Skeletal muscle tissue (tissue), 4 donors: ENCODE data around the gene SAA1. TPM values are rescaled to one million over a fixed set of nuclear protein-coding genes. Genes with fewer than 3 reads are reported as not detected.

Source experiments
- H3K27ac ChIP-seq: one replicate; pipeline ENCODE4 v1.7.0; 2013; ENCODE audit warnings: mild to moderate bottlenecking, low read depth, low read length, inconsistent platforms
- H3K27me3 ChIP-seq, 3 donors: one replicate each; pipeline ENCODE4 v1.7.0; 2013; ENCODE audit warnings: low read length in 3 of 3; ENCODE audit not compliant: control insufficient read depth in 3 of 3, insufficient read depth in 3 of 3
- H3K36me3 ChIP-seq, 3 donors: one replicate each; pipeline ENCODE4 v1.7.0; 2013; ENCODE audit warnings: low read length in 3 of 3; ENCODE audit not compliant: control insufficient read depth in 3 of 3, insufficient read depth in 3 of 3
- H3K4me1 ChIP-seq, 3 donors: one replicate each; pipeline ENCODE4 v1.7.0; 2013; ENCODE audit warnings: low read length in 3 of 3, mild to moderate bottlenecking in 3 of 3; ENCODE audit not compliant: control insufficient read depth in 3 of 3, insufficient read depth in 3 of 3
- H3K4me3 ChIP-seq, 3 donors: one replicate each; pipeline ENCODE4 v1.7.0; 2013; ENCODE audit warnings: low read length in 3 of 3
- H3K9ac ChIP-seq, 3 donors: one replicate each; pipeline ENCODE4 v1.7.0; 2013; ENCODE audit warnings: low read length in 3 of 3, mild to moderate bottlenecking in 3 of 3, moderate library complexity in 2 of 3, low read depth in 1 of 3
- H3K9me3 ChIP-seq, 3 donors: one replicate each; pipeline ENCODE4 v1.7.0; 2013; ENCODE audit warnings: low read length in 3 of 3; ENCODE audit not compliant: control insufficient read depth in 3 of 3
- total RNA-seq: library from RNA; depleted of rRNA; stranded (reverse); fragments of >200 nt; gene quantifications from one replicate; pipeline ENCODE4 v1.2.3, GENCODE V29; 2014
- donor health status: Osteomylitis.

The SAA1 gene
- total RNA-seq, 1 donor from 2014 or later, result not detected

DNA sequence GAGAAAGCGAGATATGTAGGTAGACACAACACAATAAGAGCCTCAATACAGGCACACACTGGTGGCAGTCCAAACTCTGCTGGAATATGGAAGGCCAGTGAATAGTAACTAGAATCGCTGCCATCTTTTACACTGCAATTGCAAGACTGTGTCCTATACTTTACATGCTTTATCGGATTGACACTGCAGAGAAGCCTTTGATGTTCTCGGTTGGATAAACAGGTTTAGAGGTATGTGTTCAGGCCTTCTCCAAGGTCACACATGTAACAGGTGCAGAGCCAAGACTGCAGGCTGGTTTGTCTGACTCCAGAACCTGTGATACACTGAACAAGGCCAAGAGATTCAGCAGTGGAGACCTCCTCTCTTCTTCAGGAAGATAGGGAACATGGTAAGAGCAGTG lies 5.1 kb downstream of the SAA1 start:
- H3K9me3 ChIP-seq, result no peaks in the 10 kb centered on the region
- H3K4me3 ChIP-seq, result no peak overlapping the region
- H3K4me1 ChIP-seq, result no peaks in the 10 kb centered on the region
- no peak overlapping the region for H3K27ac ChIP-seq
- H3K36me3 ChIP-seq, result peaks cover 0 to 3% (median 0%) of the 10 kb centered on the region in 3 donors
- H3K27me3 ChIP-seq, result no peaks in the 10 kb centered on the region
- H3K9ac ChIP-seq, result no peak overlapping the region

- Histone ChIP-seq H3K9ac (no peak overlapping the region), H3K36me3 (peaks cover 10 to 21% (median 21%) of the 10 kb centered on the region in 3 donors), H3K27ac (peak overlapping the region; percentile 36), H3K4me1 (no peaks in the 10 kb centered on the region), H3K4me3 (no peak overlapping the region), H3K27me3 (no peaks in the 10 kb centered on the region), H3K9me3 (no peaks in the 10 kb centered on the region)
Measured at GRCh38 chr11:18277565-18278271, 11.7 kb downstream of the SAA1 start.

GRCh38 chr11:18280438-18281045 lies 14.5 kb downstream of the SAA1 start:
- Histone ChIP-seq H3K27ac (no peak overlapping the region), H3K9me3 (no peaks in the 10 kb centered on the region), H3K36me3 (peaks cover 13 to 36% (median 34%) of the 10 kb centered on the region in 3 donors), H3K9ac (no peak overlapping the region), H3K27me3 (no peaks in the 10 kb centered on the region), H3K4me1 (no peaks in the 10 kb centered on the region), H3K4me3 (no peak overlapping the region)

DNA sequence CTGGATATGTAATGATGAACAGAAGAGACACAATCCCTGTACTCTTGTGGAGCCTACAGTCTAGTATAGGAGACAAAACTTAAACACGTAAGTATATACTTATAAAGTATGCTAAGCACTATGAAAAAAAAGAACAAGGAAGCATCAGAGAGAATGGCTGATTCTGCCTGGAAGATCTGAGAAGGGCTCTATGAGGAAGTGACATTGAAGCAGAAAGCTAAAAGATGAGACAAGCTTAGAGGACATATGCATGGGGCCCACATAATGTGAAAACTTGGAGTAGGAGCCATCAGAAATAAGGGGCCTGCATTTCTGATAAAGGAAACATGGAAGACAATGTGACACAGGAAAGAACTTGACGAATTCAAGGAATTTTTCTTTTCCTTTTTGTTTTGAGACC lies 16.6 kb downstream of the SAA1 start:
- H3K9ac ChIP-seq, result no peak overlapping the region
- no peak overlapping the region for H3K4me3 ChIP-seq
- no peaks in the 10 kb centered on the region for H3K27me3 ChIP-seq
- H3K4me1 ChIP-seq, result no peaks in the 10 kb centered on the region
- no peaks in the 10 kb centered on the region for H3K9me3 ChIP-seq
- no peak overlapping the region for H3K27ac ChIP-seq
- peaks cover 24 to 54% (median 51%) of the 10 kb centered on the region in 3 donors for H3K36me3 ChIP-seq

- Histone ChIP-seq H3K9ac (no peak overlapping the region), H3K27ac (no peak overlapping the region), H3K4me3 (no peak overlapping the region), H3K27me3 (no peaks in the 10 kb centered on the region), H3K4me1 (no peaks in the 10 kb centered on the region), H3K36me3 (peaks cover 37 to 60% (median 54%) of the 10 kb centered on the region in 3 donors), H3K9me3 (no peaks in the 10 kb centered on the region)
Measured at GRCh38 chr11:18285841-18286240, 19.8 kb downstream of the SAA1 start.

DNA sequence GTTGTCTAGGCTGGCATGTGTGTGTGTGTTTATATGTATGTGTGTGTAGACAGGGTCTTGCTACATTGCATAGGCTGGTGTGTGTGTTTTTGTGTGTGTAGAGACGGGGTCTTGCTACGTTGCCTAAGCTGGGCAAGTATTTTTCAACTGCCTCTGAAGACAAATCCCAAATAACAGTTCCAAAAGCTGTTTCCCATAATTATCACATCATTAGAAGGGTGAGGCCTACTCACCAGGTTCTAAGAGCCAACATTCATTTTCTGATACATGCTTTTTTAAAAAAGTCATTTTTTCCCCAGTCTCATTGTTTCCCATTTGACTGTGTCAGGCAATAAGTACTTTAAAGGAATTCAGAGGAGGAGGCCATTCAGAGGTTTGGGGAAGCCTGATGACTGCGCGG lies 22.8 kb downstream of the SAA1 start:
- H3K9ac ChIP-seq, result no peak overlapping the region
- peaks cover 33 to 67% (median 64%) of the 10 kb centered on the region in 3 donors for H3K36me3 ChIP-seq
- H3K4me3 ChIP-seq, result no peak overlapping the region
- no peaks in the 10 kb centered on the region for H3K9me3 ChIP-seq
- no peak overlapping the region for H3K27ac ChIP-seq
- no peaks in the 10 kb centered on the region for H3K27me3 ChIP-seq
- H3K4me1 ChIP-seq, result no peaks in the 10 kb centered on the region

DNA sequence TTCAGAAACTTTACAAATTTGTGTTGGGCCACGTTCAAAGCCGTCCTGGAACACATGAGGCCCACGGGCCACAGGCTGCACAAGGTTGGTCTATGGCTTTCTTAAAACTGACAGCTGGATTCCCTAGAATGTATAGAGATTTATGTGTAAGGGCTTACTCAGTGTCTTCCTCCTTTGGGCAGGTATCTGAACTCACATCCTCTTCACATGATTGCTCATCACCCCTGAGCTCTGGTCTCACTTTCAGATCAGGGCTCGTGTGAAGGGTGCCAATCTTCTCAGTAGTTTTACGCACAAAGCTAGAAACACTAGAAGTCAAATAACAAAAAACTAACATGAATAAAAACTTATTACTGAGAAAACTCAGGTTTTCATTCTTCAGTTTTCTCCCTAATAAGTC lies 28.8 kb downstream of the SAA1 start:
- peaks cover 15 to 70% (median 60%) of the 10 kb centered on the region in 3 donors for H3K36me3 ChIP-seq
- no peak overlapping the region for H3K9ac ChIP-seq
- no peak overlapping the region for H3K4me3 ChIP-seq

GRCh38 chr11:18295316-18295715 lies 29.3 kb downstream of the SAA1 start:
- Histone ChIP-seq H3K27me3 (no peaks in the 10 kb centered on the region), H3K4me3 (no peak overlapping the region), H3K9me3 (no peaks in the 10 kb centered on the region), H3K4me1 (no peaks in the 10 kb centered on the region), H3K36me3 (peaks cover 16 to 70% (median 58%) of the 10 kb centered on the region in 3 donors), H3K27ac (no peak overlapping the region), H3K9ac (no peak overlapping the region)

More for the DNA sequence above, 28.8 kb downstream of the SAA1 start:
- Histone ChIP-seq H3K9me3 (no peaks in the 10 kb centered on the region), H3K27me3 (no peaks in the 10 kb centered on the region), H3K4me1 (no peaks in the 10 kb centered on the region), H3K27ac (no peak overlapping the region)

DNA sequence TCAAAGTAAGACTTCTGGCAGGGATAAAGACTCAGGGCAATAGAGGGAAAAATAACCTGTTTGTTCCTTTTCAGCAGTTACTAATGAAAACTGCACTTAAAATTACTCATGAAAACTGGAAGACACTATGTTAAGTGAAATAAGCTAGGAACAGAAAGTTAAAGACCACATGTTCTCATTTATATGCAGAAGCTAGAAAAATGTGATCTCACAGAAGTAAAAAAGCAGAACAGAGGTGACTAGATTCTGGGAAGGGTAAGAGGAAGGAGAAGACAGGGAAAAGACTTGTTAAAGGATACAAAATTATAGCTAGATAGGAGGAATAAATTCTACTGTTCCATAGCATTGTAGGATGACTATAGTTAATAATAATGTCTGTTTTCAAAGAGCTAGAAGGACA lies 33.7 kb downstream of the SAA1 start:
- no peaks in the 10 kb centered on the region for H3K4me1 ChIP-seq
- H3K4me3 ChIP-seq, result no peak overlapping the region
- H3K9ac ChIP-seq, result no peak overlapping the region
- H3K27me3 ChIP-seq, result no peaks in the 10 kb centered on the region
- no peaks in the 10 kb centered on the region for H3K9me3 ChIP-seq
- no peak overlapping the region for H3K27ac ChIP-seq
- H3K36me3 ChIP-seq, result peaks cover 3 to 40% (median 39%) of the 10 kb centered on the region in 3 donors

- H3K27ac ChIP-seq, result no peak overlapping the region
- H3K4me3 ChIP-seq, result no peak overlapping the region
- H3K4me1 ChIP-seq, result no peaks in the 10 kb centered on the region
- H3K27me3 ChIP-seq, result no peaks in the 10 kb centered on the region
- H3K9ac ChIP-seq, result no peak overlapping the region
- H3K9me3 ChIP-seq, result no peaks in the 10 kb centered on the region
- H3K36me3 ChIP-seq, result peaks cover 10 to 43% (median 27%) of the 10 kb centered on the region in 3 donors
Measured at GRCh38 chr11:18304745-18305144, 38.7 kb downstream of the SAA1 start.
